AG04449 (cell line): Measurements from ENCODE around the gene TMEM150C.

Experiments used
- CTCF ChIA-PET: fragments of 350-600 bp; formaldehyde crosslinking; extraction: SDS; loops from one replicate; lab custom pipeline; 2021; ENCODE audit warnings: antibody characterized with exemption; lab: Yijun Ruan, JAX
- POLR2A ChIA-PET: fragments of 400-600, 350-600 bp; formaldehyde crosslinking; extraction: SDS; loops from one replicate; lab custom pipeline; 2020; ENCODE audit warnings: antibody characterized with exemption, inconsistent platforms; lab: Yijun Ruan, JAX
- DNase-seq: peaks from one replicate; pipeline ENCODE4 v3.0.0-alpha.2; 2010; ENCODE audit warnings: low read depth, low spot score
- H3K4me3 ChIP-seq: 2 replicates; pipeline ENCODE4 v1.5.1; 2011; ENCODE audit warnings: low read depth, mild to moderate bottlenecking, control low read depth, low read length
- TF ChIP-seq, protein P1 (sequence below): IDR thresholded peaks from one replicate; pipeline ENCODE4 v1.5.1; 2011; ENCODE audit warnings: mild to moderate bottlenecking, moderate library complexity, low read length, control low read depth, inconsistent platforms; ENCODE audit not compliant: insufficient read depth; ENCODE audit errors: missing control alignments

TMEM150C gene

GRCh38 chr4:82579932-82580331 lies 18.1 kb upstream of the TMEM150C start:
- no peak for DNase-seq
- TF ChIP-seq, protein P1, sequence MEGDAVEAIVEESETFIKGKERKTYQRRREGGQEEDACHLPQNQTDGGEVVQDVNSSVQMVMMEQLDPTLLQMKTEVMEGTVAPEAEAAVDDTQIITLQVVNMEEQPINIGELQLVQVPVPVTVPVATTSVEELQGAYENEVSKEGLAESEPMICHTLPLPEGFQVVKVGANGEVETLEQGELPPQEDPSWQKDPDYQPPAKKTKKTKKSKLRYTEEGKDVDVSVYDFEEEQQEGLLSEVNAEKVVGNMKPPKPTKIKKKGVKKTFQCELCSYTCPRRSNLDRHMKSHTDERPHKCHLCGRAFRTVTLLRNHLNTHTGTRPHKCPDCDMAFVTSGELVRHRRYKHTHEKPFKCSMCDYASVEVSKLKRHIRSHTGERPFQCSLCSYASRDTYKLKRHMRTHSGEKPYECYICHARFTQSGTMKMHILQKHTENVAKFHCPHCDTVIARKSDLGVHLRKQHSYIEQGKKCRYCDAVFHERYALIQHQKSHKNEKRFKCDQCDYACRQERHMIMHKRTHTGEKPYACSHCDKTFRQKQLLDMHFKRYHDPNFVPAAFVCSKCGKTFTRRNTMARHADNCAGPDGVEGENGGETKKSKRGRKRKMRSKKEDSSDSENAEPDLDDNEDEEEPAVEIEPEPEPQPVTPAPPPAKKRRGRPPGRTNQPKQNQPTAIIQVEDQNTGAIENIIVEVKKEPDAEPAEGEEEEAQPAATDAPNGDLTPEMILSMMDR: no peak
- no peak overlapping the region for H3K4me3 ChIP-seq
- ChIA-PET POLR2A (no interaction called here), CTCF (no interaction called here)

DNA sequence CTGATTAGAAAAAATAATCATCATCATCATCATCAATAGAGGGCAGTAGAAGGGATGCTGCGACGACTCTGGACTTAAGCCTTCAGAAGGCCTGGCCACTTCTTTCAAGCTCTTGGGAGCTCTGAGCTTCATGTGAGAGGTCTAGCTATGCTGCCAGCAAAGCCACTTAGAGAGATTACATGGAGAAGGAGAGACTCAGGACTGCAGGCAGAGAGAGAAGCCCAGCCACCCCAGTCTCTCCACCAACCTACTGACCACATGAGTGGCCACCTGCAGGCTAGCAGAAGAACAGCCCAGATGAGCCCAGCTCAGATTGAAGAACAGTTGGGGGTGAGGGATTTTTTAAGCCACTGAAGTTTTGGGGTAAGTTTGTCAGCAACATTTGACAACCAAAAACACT lies 17.1 kb upstream of the TMEM150C start:
- ChIA-PET CTCF (no interaction called here), POLR2A (no interaction called here)
- TF ChIP-seq, protein P1: peak; percentile 26
- H3K4me3 ChIP-seq: no peak overlapping the region
- no peak for DNase-seq

GRCh38 chr4:82577451-82577850 lies 15.7 kb upstream of the TMEM150C start:
- no peak overlapping the region for H3K4me3 ChIP-seq
- TF ChIP-seq, protein P1: no peak
- DNase-seq: no peak
- POLR2A ChIA-PET: no interaction called here
- CTCF ChIA-PET: no interaction called here

GRCh38 chr4:82569727-82570126 lies 7.9 kb upstream of the TMEM150C start:
- CTCF ChIA-PET: interaction anchor here (1.2 kb wide), 1 partner anchor 9 kb away, joined by 3 read pairs; no protein-coding TSS in a partner anchor
- DNase-seq: no peak
- POLR2A ChIA-PET: no interaction called here
- TF ChIP-seq, protein P1: no peak
- no peak overlapping the region for H3K4me3 ChIP-seq

- no peak for DNase-seq
- TF ChIP-seq, protein P1: no peak
- ChIA-PET POLR2A (no interaction called here), CTCF (interaction anchor here (1.2 kb wide), 1 partner anchor 9 kb away, joined by 3 read pairs; no protein-coding TSS in a partner anchor)
- H3K4me3 ChIP-seq: no peak overlapping the region
Measured at GRCh38 chr4:82569076-82569475, 7.3 kb upstream of the TMEM150C start.

DNA sequence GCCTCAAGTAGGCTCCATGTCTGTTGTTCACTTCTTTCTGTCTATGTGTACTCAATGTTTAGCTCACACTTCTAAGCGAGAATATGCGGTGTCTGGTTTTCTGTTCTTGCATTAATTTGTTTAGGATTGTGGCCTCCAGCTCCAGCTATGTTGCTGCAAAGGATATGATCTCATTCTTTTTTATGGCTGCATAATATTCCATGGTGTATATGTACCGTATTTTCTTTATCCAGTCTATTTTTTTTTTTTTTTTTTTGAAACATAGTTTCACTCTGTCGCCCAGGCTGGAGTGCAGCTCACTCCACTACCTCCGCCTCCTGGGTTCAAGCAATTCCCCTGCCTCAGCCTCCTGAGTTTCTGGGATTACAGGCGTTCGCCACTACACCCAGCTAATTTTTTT lies 5.7 kb upstream of the TMEM150C start:
- no peak for DNase-seq
- no peak overlapping the region for H3K4me3 ChIP-seq
- POLR2A ChIA-PET: no interaction called here
- TF ChIP-seq, protein P1: no peak
- CTCF ChIA-PET: no interaction called here

DNA sequence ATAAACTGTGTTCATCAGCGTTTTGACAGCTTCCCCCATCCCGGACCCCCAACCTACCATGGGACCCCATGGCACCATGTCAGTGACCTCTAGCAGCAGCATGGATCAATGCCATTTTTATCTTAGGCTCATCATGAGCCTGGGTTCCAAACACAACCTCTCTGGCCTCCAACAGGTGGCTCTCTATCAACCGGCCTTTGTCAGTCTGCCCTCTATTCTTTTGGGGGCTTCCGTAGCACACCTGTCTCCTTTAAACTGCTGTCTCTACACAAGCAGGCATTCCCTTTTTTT lies 721 bp upstream of the TMEM150C start:
- DNase-seq: no peak
- POLR2A ChIA-PET: no interaction called here
- H3K4me3 ChIP-seq: peak overlapping the region; percentile 53
- TF ChIP-seq, protein P1: no peak
- CTCF ChIA-PET: interaction anchor here (0.6 kb wide), 1 partner anchor 143 kb away, joined by 3 read pairs; no protein-coding TSS in a partner anchor
